Right lobe of liver (tissue), 4 donors: ENCODE data around the gene HIGD1C.
"Not testable (repeated sequence)": the region's sequence is repeated elsewhere in the genome, so short reads cannot be mapped to it uniquely, and the experiment has no call there.

ENCODE experiments used
- POLR2A ChIP-seq: fragments of 450-650 bp; IDR thresholded peaks from one replicate; pipeline ENCODE4 v1.6.1; 2017; ENCODE audit warnings: antibody characterized with exemption, mild to moderate bottlenecking
- TF ChIP-seq, protein P1 (sequence below), 4 donors: fragments of 200-600 bp in 3 of 4; fragments of 450-650 bp in 1 of 4; IDR thresholded peaks; one replicate each; pipeline versions ENCODE4 v1.5.1 to v1.8.0; 2016 to 2022; ENCODE audit warnings: antibody characterized with exemption in 4 of 4, mild to moderate bottlenecking in 2 of 4
- donor health status: DM: no; HTN: no; CAD: no.
- donor health status: DM: no; HTN: no; CAD: no.
- donor health status: DM: no; HTN: yes; CAD: no.

DNA sequence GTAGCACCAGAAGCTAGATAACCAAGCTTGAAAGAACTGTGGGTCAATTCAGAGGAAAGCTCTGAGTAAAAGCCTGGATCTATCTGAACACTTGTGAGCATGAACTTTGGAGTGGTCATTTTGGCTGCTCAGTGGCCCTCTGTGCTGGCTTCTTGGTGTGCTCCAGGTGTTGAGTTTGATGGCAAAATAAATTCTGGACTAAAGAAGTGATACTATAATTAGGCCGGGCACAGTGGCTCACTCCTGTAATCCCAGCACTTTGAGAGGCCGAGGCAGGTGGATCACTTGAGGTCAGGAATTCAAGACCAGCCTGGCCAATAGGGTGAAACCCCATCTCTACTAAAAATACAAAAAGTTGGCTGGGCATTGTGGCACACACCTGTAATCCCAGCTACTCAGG lies 2.4 kb downstream of the HIGD1C start:
- TF ChIP-seq, protein P1, sequence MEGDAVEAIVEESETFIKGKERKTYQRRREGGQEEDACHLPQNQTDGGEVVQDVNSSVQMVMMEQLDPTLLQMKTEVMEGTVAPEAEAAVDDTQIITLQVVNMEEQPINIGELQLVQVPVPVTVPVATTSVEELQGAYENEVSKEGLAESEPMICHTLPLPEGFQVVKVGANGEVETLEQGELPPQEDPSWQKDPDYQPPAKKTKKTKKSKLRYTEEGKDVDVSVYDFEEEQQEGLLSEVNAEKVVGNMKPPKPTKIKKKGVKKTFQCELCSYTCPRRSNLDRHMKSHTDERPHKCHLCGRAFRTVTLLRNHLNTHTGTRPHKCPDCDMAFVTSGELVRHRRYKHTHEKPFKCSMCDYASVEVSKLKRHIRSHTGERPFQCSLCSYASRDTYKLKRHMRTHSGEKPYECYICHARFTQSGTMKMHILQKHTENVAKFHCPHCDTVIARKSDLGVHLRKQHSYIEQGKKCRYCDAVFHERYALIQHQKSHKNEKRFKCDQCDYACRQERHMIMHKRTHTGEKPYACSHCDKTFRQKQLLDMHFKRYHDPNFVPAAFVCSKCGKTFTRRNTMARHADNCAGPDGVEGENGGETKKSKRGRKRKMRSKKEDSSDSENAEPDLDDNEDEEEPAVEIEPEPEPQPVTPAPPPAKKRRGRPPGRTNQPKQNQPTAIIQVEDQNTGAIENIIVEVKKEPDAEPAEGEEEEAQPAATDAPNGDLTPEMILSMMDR (IDR thresholded peaks at IDR 0.05): not testable (repeated sequence)
- TF ChIP-seq POLR2A: not testable (repeated sequence)
